ENCODE results near the gene FOXK1. TPM values are rescaled to one million over a fixed set of nuclear protein-coding genes. Genes with fewer than 3 reads are reported as not detected.
"Not testable (repeated sequence)": the region's sequence is repeated elsewhere in the genome, so short reads cannot be mapped to it uniquely, and the experiment has no call there.

Gene FOXK1
- total and polyA plus RNA-seq, 9 donors: 5.8 to 43.9 (median 32.6) TPM

- no peak for DNase-seq
- intact Hi-C loops (cut with DNase I): loop anchor here in 2 of 4 donors (2.0 to 10.0 kb wide), 4 partner anchors 84 to 287 kb away; partner anchors contain the start of gene RADIL (in 1 of the 2)
- Histone ChIP-seq H3K27me3 (no peaks in the 10 kb centered on the region), H3K27ac (no peak overlapping the region), H3K9me3 (no peaks in the 10 kb centered on the region), H3K4me1 (ENCODE audit: insufficient read depth) (no peaks in the 10 kb centered on the region), H3K4me3 (no peak overlapping the region), H3K36me3 (no peaks in the 10 kb centered on the region)
- WGBS, 3 donors: 67 to 75% (median 72%) methylated on average over 10 of the region's 10 CpGs
- no peak for TF ChIP-seq POLR2A (IDR thresholded peaks at IDR 0.05)
- no peak for TF ChIP-seq CTCF (IDR thresholded peaks at IDR 0.05)
- no peak for TF ChIP-seq EP300 (IDR thresholded peaks at IDR 0.05)
Measured at GRCh38 chr7:4800487-4800886, 118.4 kb downstream of the FOXK1 start.

GRCh38 chr7:4800926-4801838, 119.1 kb downstream of the FOXK1 start:
- H3K4me3 ChIP-seq: no peak overlapping the region
- intact Hi-C loops (cut with DNase I): loop anchor here in 2 of 4 donors (2.0 to 10.0 kb wide), 4 partner anchors 84 to 286 kb away; partner anchors contain the start of gene RADIL (in 1 of the 2)
- no peaks in the 10 kb centered on the region for H3K36me3 ChIP-seq
- H3K27ac ChIP-seq: no peak overlapping the region
- H3K4me1 ChIP-seq (ENCODE audit: insufficient read depth): no peaks in the 10 kb centered on the region
- WGBS, 3 donors: 87 to 91% (median 87%) methylated on average over 20 to 27 of the region's 27 CpGs
- no peak for TF ChIP-seq EP300 (IDR thresholded peaks at IDR 0.05)
- no peak for TF ChIP-seq POLR2A (IDR thresholded peaks at IDR 0.05)
- TF ChIP-seq CTCF (IDR thresholded peaks at IDR 0.05): no peak
- H3K27me3 ChIP-seq: no peaks in the 10 kb centered on the region
- DNase-seq: no peak
- H3K9me3 ChIP-seq: no peaks in the 10 kb centered on the region

- 80 to 87% (median 83%) methylated on average over 18 of the region's 18 CpGs for WGBS, 3 donors
- Histone ChIP-seq H3K9me3 (no peaks in the 10 kb centered on the region), H3K4me3 (no peak overlapping the region), H3K4me1 (ENCODE audit: insufficient read depth) (no peaks in the 10 kb centered on the region), H3K27me3 (no peaks in the 10 kb centered on the region), H3K27ac (no peak overlapping the region), H3K36me3 (no peaks in the 10 kb centered on the region)
- intact Hi-C loops (cut with DNase I): loop anchor here in 2 of 4 donors (2.0 to 10.0 kb wide), 4 partner anchors 83 to 285 kb away; partner anchors contain the start of gene RADIL (in 1 of the 2)
- TF ChIP-seq CTCF (IDR thresholded peaks at IDR 0.05) (no peak), POLR2A (IDR thresholded peaks at IDR 0.05) (no peak), EP300 (IDR thresholded peaks at IDR 0.05) (no peak)
- no peak for DNase-seq
Measured at GRCh38 chr7:4801839-4802231, 119.7 kb downstream of the FOXK1 start.

GRCh38 chr7:4802577-4802976, 120.5 kb downstream of the FOXK1 start:
- H3K36me3 ChIP-seq; H3K27me3 ChIP-seq; H3K9me3 ChIP-seq; H3K4me3 ChIP-seq; H3K4me1 ChIP-seq (ENCODE audit: insufficient read depth); DNase-seq; H3K27ac ChIP-seq: not testable (repeated sequence)
- WGBS, 3 donors: 86 to 100% (median 90%) methylated on average over 1 to 23 of the region's 23 CpGs
- intact Hi-C loops (cut with DNase I): loop anchor here in 2 of 4 donors (5.0 to 10.0 kb wide), 3 partner anchors 82 to 285 kb away; partner anchors contain the start of gene RADIL (in 1 of the 2)

Measured in ovary (tissue), 9 donors.